Left lobe of liver (tissue), 2 donors: Measurements from ENCODE around the gene CASKIN2. TPM values are rescaled to one million over a fixed set of nuclear protein-coding genes. Genes with fewer than 3 reads are reported as not detected.
"Not testable (repeated sequence)": the region's sequence is repeated elsewhere in the genome, so short reads cannot be mapped to it uniquely, and the experiment has no call there.

Experiments
- ATAC-seq: fragments of 200-7000 bp; cut with Tn5 transposase; one replicate; pipeline ENCODE4 v1.9.1; 2020; ENCODE audit warnings: mild to moderate bottlenecking, moderate library complexity
- DNase-seq: peaks from one replicate; pipeline ENCODE4 v3.0.0-alpha.2; 2020; ENCODE audit warnings: low spot score
- total RNA-seq: library from RNA; stranded (reverse); gene quantifications from one replicate; pipeline ENCODE4 v1.2.1, GENCODE V29; 2021
- donor health status: DM: no; HTN: no; CAD: no; lungs with moderate emphysema.
- donor health status: DM: no; HTN: yes; CAD: no.

Gene CASKIN2
- total RNA-seq, 1 donor from 2014 or later = 26.4 TPM

GRCh38 chr17:75524269-75524969 lies 9.1 kb upstream of the CASKIN2 start:
- no peak for ATAC-seq
- DNase-seq = no peak

GRCh38 chr17:75523647-75524046 lies 8.3 kb upstream of the CASKIN2 start:
- no peak for DNase-seq
- ATAC-seq = no peak

GRCh38 chr17:75521951-75522727 lies 6.8 kb upstream of the CASKIN2 start:
- DNase-seq = no peak
- no peak for ATAC-seq

- DNase-seq (no peak), ATAC-seq (no peak)
These were observed 6.0 kb upstream of the CASKIN2 start for GRCh38 chr17:75521290-75521689.

GRCh38 chr17:75520413-75520812 lies 5.1 kb upstream of the CASKIN2 start:
- not testable (repeated sequence) for DNase-seq, ATAC-seq

GRCh38 chr17:75518983-75519537 lies 3.7 kb upstream of the CASKIN2 start:
- DNase-seq = no peak

GRCh38 chr17:75518201-75518600 lies 2.9 kb upstream of the CASKIN2 start:
- DNase-seq (no peak), ATAC-seq (no peak)

More at GRCh38 chr17:75518983-75519537, 3.7 kb upstream of the CASKIN2 start:
- ATAC-seq = no peak

GRCh38 chr17:75517297-75517865 lies 2.0 kb upstream of the CASKIN2 start:
- DNase-seq = peak; percentile 52
- ATAC-seq = no peak

GRCh38 chr17:75516619-75517296 lies 1.4 kb upstream of the CASKIN2 start:
- DNase-seq = peak; percentile 54
- ATAC-seq = no peak

- peak; percentile 97 for DNase-seq
- peak; percentile 73 for ATAC-seq
These were observed 900 bp upstream of the CASKIN2 start, which contains the start of gene TSEN54 for GRCh38 chr17:75516255-75516618. Gene TSEN54 (plus strand): TSS chr17:75516528. CDS start chr17:75516561, 33 bp downstream.

- ATAC-seq = no peak
- DNase-seq = no peak
These were observed 330 bp downstream of the CASKIN2 start for GRCh38 chr17:75514919-75515495.

- DNase-seq (peak; percentile 82), ATAC-seq (peak; percentile 32)
These were observed 928 bp downstream of the CASKIN2 start for GRCh38 chr17:75514299-75514918.

GRCh38 chr17:75513641-75514000 lies 1.7 kb downstream of the CASKIN2 start:
- ATAC-seq = no peak
- DNase-seq = no peak

GRCh38 chr17:75512926-75513640 lies 2.3 kb downstream of the CASKIN2 start:
- ATAC-seq = no peak
- DNase-seq = no peak

GRCh38 chr17:75511610-75512575 lies 3.4 kb downstream of the CASKIN2 start:
- ATAC-seq (peak; percentile 21), DNase-seq (peak; percentile 87)

- ATAC-seq (no peak), DNase-seq (no peak)
These were observed 4.1 kb downstream of the CASKIN2 start for GRCh38 chr17:75511270-75511609.

GRCh38 chr17:75509528-75510258 lies 5.6 kb downstream of the CASKIN2 start:
- peak; percentile 1 for ATAC-seq

GRCh38 chr17:75508931-75509361 lies 6.4 kb downstream of the CASKIN2 start:
- DNase-seq = no peak

More at GRCh38 chr17:75509528-75510258, 5.6 kb downstream of the CASKIN2 start:
- DNase-seq = no peak

More at GRCh38 chr17:75508931-75509361, 6.4 kb downstream of the CASKIN2 start:
- ATAC-seq = no peak
